ENCODE measurements around the gene DUSP15.

DNA sequence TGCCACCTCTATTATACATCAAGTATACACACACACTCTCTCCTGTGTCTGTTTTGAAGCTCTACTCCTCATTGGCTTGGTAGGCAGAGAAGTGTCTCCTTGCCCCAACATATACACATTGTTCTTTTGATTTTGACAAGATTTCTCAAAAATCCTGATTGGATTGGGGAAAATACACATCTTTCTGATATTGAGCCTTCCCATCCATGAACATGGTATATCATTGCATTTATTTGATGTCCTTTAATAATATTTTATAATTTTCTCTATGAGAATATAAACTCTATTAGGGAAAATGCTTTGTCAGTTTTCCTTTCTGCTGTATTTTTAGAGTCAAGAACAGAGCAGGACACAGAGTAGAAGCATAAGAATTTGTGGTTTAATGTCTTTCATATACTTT, 7.4 kb upstream of the DUSP15 start:
- TF ChIP-seq ZNF696 (CRISPR knock-in tag; conservative IDR thresholded peaks at IDR 0.05) (no peak), ZNF274 (IDR thresholded peaks at IDR 0.05; ENCODE audit: borderline replicate concordance, low read depth, low read length) (no peak), GABPA (tag; conservative IDR thresholded peaks at IDR 0.05; ENCODE audit: low read depth) (no peak), CC2D1A (IDR thresholded peaks at IDR 0.05) (no peak), YY1 (IDR thresholded peaks at IDR 0.05; ENCODE audit: borderline replicate concordance in 1 of 3, control insufficient read depth in 1 of 3, extremely low read depth in 1 of 3, insufficient read depth in 3 of 3, insufficient read length in 1 of 3, insufficient replicate concordance in 2 of 3, low read depth in 1 of 3, low read length in 2 of 3) (no peak), MBD1 (CRISPR knock-in tag; IDR thresholded peaks at IDR 0.05) (no peak), ZNF140 (CRISPR knock-in tag; IDR thresholded peaks at IDR 0.05) (no peak), RAD21 (CRISPR knock-in tag; conservative IDR thresholded peaks at IDR 0.05 in 1 of 2, IDR thresholded peaks at IDR 0.05 in 1 of 2) (no peak), ARID2 (IDR thresholded peaks at IDR 0.05) (no peak)
- TF ChIP-seq, protein P1, sequence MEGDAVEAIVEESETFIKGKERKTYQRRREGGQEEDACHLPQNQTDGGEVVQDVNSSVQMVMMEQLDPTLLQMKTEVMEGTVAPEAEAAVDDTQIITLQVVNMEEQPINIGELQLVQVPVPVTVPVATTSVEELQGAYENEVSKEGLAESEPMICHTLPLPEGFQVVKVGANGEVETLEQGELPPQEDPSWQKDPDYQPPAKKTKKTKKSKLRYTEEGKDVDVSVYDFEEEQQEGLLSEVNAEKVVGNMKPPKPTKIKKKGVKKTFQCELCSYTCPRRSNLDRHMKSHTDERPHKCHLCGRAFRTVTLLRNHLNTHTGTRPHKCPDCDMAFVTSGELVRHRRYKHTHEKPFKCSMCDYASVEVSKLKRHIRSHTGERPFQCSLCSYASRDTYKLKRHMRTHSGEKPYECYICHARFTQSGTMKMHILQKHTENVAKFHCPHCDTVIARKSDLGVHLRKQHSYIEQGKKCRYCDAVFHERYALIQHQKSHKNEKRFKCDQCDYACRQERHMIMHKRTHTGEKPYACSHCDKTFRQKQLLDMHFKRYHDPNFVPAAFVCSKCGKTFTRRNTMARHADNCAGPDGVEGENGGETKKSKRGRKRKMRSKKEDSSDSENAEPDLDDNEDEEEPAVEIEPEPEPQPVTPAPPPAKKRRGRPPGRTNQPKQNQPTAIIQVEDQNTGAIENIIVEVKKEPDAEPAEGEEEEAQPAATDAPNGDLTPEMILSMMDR (IDR thresholded peaks at IDR 0.05 in 2 of 3, conservative IDR thresholded peaks at IDR 0.05 in 1 of 3; ENCODE audit: insufficient read depth in 2 of 3, low read depth in 1 of 3, low read length in 3 of 3): no peak
- TF ChIP-seq, protein P2, sequence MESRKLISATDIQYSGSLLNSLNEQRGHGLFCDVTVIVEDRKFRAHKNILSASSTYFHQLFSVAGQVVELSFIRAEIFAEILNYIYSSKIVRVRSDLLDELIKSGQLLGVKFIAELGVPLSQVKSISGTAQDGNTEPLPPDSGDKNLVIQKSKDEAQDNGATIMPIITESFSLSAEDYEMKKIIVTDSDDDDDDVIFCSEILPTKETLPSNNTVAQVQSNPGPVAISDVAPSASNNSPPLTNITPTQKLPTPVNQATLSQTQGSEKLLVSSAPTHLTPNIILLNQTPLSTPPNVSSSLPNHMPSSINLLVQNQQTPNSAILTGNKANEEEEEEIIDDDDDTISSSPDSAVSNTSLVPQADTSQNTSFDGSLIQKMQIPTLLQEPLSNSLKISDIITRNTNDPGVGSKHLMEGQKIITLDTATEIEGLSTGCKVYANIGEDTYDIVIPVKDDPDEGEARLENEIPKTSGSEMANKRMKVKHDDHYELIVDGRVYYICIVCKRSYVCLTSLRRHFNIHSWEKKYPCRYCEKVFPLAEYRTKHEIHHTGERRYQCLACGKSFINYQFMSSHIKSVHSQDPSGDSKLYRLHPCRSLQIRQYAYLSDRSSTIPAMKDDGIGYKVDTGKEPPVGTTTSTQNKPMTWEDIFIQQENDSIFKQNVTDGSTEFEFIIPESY (CRISPR knock-in tag; IDR thresholded peaks at IDR 0.05): no peak
- TF ChIP-seq, protein P3, sequence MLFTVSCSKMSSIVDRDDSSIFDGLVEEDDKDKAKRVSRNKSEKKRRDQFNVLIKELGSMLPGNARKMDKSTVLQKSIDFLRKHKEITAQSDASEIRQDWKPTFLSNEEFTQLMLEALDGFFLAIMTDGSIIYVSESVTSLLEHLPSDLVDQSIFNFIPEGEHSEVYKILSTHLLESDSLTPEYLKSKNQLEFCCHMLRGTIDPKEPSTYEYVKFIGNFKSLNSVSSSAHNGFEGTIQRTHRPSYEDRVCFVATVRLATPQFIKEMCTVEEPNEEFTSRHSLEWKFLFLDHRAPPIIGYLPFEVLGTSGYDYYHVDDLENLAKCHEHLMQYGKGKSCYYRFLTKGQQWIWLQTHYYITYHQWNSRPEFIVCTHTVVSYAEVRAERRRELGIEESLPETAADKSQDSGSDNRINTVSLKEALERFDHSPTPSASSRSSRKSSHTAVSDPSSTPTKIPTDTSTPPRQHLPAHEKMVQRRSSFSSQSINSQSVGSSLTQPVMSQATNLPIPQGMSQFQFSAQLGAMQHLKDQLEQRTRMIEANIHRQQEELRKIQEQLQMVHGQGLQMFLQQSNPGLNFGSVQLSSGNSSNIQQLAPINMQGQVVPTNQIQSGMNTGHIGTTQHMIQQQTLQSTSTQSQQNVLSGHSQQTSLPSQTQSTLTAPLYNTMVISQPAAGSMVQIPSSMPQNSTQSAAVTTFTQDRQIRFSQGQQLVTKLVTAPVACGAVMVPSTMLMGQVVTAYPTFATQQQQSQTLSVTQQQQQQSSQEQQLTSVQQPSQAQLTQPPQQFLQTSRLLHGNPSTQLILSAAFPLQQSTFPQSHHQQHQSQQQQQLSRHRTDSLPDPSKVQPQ (CRISPR knock-in tag; IDR thresholded peaks at IDR 0.05; ENCODE audit: borderline replicate concordance): no peak
